Activated CD8-positive, alpha-beta memory T cell treated with anti-CD3 and anti-CD28 coated beads for 1 hour (primary cell): ENCODE measurements around the gene CMPK1.

ENCODE experiments used
- DNase-seq, 2 donors: peaks; one replicate each; pipeline ENCODE4 v3.0.0-alpha.2; 2020; ENCODE audit warnings: low read depth in 1 of 2; ENCODE audit errors: extremely low read depth in 1 of 2

The CMPK1 gene

DNA sequence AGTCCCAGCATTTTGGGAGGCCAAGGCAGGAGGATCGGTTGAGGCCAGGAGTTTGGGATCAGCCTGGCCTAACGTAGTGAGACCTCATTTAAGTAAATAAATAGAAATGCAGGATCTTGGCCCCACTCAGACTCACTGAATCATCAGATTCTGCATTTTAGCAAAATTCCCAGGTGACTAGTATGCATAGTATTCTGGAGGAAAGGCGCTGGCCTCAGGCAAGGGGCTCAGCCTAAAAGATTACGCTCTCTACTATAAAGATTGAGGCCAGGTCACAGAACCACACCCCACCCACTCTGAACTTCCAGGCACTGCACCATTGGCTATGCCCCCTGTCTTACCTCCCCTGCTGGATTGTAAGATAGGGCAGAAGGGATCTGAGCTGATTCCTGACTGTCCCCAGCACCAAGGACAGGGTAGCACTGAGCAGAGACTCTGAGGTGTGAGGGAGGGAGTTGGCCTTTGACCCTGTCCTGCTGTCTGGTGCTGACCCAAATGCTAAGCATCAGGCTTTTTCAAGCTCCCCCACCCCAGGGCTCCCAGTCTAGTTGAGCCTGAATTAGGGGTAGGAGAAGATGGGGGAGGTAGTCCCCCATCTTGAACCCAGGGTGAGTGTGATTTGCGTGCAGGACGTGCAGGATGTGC lies 85.2 kb downstream of the CMPK1 start:
- DNase-seq, result no peak

DNA sequence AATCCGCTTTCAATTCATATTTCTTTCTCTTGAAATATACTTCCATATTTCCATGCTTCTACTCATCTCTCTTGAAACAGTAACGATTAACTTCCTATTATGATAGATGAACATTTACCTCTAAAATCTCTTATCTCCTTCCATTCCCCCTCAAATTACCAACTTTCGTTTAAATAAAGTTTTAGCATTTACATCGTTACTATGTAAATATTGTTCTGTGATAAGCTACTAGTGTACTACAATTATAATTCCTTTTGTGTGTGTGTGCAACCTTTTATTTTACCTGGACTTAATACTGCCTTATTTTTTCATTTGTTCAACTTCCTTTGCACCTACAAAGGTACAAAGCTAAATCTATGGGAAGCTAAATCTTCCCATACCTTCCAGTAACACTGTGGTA lies 87.0 kb downstream of the CMPK1 start:
- no peak for DNase-seq

- no peak for DNase-seq
Measured at GRCh38 chr1:47423872-47424271, 90.3 kb downstream of the CMPK1 start.

GRCh38 chr1:47424336-47424982 lies 90.9 kb downstream of the CMPK1 start:
- DNase-seq, result no peak
